SW 1271 (cell line): Measurements from ENCODE around the gene SERPINA10.

ENCODE experiments used
- DNase-seq, 2 experiments: peaks; one replicate each; lab custom pipeline; 2025; lab: John Stamatoyannopoulos, UW

SERPINA10 gene, protein sequence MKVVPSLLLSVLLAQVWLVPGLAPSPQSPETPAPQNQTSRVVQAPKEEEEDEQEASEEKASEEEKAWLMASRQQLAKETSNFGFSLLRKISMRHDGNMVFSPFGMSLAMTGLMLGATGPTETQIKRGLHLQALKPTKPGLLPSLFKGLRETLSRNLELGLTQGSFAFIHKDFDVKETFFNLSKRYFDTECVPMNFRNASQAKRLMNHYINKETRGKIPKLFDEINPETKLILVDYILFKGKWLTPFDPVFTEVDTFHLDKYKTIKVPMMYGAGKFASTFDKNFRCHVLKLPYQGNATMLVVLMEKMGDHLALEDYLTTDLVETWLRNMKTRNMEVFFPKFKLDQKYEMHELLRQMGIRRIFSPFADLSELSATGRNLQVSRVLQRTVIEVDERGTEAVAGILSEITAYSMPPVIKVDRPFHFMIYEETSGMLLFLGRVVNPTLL

DNA sequence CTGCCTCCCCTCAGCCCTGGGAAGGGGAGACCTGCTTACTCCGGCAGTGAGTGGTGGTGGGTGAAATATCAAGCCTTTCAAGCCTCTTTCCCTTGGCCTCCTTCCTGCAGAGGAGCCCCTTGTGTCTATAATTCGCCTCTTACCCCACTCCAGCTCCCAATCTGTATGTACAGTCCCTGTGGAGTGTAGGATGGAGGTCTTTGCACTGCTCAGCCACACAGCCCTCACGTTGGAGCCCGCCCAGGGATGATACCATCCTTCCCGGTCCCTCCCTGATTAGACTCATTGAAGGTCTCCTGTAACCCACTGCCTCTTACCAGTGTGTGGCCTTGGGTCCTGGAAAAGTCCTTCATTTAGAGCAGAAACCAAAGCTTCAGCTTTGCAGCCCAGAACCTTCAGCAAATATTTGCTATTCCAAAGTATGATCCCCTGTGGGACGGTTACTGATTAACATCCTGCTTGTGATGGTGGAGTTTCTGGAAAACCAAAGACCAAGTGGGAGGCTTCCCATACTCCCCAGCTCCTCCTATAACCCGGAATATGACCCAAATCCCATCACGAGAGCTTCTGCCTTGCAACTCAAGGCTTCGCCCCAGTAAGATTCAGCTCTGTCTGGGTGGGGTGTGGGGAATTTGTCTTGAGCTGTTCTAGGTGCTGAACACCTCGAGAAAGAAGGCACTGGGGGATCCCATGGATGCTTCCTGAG, at the start of gene SERPINA10:
Gene SERPINA10 (minus strand): TSS at position 397 of the 706 bp plus-strand sequence. CDS start 2,675 bp downstream, outside the sequence.
- no peak for DNase-seq

DNA sequence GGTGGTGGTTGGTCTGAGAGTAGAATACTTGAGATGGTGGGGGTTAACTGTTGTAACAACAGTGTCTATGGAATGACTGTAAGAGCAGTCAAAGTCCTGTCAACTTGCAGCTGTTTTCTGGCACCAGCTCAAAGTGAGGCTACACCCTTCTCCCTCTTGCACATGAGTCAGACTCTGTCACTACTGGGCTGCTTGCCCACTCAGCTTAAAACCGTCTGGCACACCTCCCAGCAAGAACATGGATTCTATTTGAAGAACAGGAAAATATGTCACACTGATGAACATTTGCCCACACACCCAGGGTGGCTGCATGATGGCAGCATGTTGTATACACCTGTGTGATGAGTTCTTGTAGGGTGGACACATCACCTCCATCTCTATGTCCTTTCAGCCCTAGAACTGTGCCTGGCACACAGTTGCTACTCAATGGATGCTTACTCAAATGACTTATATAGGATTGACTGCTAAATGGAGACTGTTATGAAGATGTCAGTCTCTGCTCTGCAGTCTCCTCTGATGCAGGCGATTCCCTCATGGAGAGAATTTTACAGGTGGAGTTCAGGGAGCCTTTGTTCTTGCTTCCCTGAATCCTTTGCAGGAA, 49.4 kb upstream of the SERPINA10 start:
- DNase-seq: peak; percentile 83 to 97

DNA sequence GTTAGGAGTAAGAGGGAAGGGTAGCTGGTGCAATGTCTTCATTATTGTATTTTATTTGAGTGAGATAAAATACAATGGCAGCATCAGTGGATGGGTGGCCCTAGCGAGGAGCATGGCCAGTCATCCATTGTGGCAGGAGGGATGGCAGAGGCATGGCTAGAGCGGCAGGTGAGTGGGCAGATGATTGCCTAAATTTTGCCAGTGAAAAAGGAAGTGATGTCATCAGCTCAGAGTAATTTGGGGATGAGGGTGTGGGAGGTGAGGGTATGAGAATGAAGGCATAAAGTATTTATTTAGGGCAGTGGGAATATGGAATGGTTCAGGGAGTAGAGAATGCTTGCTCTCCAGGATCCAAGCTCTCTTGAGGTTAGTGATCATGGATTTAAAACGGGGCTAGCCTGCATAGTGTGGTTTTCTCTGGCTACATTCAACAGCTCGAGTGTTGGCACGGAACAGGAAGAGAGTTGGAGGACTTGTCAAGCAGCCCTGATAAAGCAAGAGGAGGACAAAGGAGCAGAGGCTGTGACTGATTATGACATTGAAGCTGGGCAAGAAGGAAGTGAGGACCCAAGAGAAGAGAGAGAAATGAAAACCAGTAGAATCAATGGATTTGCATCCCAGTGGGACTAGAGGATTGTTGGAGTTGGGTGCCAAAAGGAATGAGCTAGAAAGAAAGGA, 48.7 kb upstream of the SERPINA10 start:
- no peak for DNase-seq

DNA sequence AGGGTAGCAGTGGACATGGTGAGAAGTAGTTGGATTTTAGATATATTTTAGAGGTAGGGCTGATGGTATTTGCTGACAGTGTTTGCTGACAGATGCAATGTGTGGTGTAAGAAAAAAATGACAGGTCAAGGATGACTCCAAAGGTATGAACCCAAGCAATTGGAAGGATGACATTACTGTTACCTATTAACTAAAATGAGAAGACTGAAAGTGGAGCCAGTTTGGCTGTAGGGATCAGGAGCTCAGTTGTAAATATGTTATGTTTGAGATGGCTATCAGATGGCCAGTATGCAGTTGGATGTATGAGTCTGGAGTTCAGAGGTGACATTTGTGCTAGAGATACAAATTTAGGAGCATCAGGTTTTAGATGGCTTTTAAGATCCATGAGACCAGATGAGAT, 47.5 kb upstream of the SERPINA10 start:
- no peak for DNase-seq

DNA sequence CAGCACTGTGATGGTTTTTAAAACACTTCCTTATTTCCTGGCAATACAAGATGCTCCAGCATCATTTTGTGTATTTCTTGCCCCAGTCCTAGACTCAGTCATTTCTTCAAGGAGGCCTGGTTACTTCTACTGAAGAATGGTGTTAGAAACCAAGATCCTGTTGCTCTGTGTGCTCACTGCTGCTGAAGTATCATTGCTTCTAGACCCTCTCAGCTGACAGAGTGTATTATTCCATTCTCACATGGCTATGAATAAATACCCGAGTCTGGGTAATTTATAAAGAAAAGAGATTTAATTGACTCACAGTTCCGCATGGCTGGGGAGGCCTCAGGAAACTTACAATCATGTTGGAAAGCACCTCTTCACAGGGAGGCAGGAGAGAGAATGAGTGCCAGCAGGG, 45.0 kb upstream of the SERPINA10 start:
- DNase-seq: no peak

DNA sequence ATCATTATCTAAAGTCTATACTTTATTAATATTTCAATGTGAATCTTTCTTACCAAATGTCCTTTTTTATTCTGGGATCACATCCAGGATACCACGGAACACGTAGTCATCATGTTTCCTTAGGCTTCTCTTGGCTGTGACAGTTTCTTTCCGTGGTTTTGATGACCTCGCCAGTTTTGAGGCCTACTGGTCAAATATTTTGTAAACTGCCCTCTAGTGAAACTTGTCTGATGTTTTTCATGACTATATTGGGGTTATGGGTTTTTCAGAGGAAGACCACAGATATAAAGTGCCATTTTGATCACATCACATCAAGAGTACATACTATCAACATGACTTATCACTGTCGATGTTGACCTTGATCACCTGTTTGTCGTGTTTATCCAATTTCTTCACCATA, 44.2 kb upstream of the SERPINA10 start:
- no peak for DNase-seq

DNA sequence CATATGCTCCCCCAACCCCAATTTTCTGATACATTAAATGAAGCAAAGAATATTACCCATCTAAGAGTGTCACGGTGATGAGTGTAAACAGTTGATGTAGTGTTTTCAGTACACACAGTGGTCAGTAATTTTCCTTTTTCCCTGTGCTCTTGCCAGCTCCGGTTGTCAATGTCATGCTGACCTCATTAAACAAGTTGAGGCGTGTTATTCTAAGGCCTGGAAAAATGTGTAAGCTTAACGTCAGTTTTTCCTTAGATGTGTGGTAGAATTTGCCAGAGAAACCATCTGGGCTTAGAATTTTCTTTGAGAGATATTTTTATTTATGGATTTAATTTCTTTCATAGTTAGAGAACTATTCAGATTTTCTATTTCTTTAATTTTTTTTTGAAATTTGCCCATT, 41.8 kb upstream of the SERPINA10 start:
- no peak for DNase-seq

DNA sequence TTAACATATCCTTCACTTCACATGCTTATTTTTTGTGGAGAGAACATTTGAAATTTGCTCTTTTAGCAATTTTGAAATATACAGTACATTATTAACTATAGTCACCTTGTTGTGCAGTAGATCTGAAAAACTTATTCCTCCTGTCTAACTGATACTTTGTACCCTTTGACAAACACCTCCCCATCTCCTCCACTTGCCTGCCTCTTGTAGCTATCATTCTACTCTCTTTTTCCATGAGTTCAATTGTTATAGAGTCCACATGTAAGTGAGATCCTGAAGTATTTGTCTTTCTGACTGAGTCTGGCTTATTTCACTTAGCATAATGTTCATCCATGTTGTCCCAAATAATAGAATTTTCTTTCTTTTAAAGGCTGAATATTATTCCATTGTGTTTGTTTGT, 39.5 kb upstream of the SERPINA10 start:
- no peak for DNase-seq

DNA sequence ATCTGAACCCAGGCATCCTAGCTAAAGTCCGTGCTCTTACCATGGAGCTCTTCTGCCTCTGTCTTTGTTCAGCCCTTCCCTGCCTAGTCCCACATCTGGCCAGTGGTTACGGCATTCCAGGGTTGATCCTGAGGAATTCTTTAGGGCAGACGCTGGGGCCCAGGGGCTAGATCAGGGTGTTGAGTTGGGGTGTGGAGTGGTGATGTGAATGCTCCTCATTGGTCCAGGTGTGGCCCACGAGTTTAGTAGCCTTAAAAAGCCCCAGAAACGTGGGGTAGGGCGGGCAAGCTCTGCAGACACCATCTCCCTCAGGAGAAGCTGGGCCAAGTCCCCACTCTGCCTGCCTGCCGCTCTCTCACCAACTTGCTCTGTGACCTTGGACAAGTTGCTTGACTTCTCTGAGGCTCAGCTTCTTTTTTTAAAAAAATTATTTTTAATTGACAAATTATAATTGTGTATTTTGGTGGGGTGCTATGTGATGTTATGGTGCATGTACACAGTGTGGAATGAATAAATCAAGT, 39.1 kb upstream of the SERPINA10 start:
- DNase-seq: no peak

DNA sequence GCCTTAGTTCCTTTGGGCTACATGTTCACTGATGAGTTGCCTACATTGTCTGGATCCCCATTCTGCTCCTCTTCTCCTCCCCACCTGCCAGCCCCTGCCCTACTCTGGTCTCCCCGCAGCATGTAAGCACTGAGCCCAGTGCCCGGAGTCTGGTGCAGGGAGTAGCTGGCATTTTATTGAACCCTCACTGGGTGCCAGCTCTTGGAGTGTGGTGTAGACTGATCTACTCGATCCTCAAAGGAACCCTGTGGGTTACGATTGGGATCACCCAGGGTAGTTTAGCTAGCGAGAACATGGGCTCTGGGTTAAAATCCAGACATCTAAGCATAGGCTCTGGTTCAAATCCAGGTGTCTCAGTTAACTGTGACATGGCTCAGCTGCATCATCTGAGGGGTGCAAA, 38.4 kb upstream of the SERPINA10 start:
- no peak for DNase-seq

DNA sequence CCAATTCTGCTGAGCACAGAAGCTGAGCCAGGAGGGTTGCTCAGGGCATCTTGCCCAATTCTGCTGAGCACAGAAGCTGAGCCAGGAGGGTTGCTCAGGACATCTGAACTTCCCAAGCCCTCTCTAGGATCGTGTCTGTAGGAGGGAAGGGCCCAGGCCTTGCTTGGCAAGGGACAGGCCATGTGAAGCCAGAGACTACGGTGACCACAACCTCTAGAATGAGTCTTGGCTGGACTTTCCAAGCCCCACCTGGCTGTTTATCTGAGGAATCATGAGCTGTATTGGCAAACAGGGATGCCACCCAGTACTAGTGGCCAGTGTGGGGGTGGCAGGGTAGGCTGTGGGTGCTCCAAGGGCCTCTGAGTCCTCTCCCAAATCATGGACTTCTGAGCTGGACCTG, 37.8 kb upstream of the SERPINA10 start:
- DNase-seq: no peak

DNA sequence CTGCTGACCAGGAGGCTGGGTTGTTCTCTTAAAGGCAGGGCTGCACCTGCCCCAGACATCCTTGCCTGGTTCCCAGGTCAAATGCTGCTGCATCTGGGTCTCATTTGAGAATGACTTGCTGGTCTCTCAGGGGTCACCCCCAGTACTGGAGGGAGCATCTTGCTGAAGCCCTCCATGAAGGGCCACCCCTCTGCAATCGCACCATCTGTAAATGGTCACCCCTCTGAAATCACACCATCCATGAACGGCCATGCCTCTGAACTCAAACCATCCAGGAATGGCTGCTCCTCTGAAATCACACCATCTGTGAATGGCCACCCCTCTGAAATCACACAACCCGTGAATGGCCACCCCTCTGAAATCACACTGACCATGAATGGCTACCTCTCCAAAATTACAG, 37.4 kb upstream of the SERPINA10 start:
- no peak for DNase-seq

DNA sequence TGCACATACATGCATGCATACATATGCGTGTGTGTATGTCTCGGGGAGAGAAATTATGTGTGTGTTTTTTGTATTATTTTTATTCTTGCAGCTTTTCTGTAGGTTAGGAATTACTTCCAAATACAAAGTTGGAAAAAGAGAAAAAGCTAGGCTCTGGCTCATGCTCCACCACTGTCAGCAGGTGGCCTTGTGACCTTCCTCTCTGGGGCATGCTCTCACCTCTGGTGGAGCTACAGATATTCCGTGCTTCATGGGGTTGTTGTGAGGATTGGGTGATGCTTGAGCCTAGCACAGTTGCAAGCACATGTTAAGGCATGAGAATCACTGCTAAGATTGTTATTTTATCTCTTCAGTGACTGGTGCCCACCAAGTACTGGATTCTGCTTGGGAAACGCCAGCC, 36.8 kb upstream of the SERPINA10 start:
- no peak for DNase-seq

DNA sequence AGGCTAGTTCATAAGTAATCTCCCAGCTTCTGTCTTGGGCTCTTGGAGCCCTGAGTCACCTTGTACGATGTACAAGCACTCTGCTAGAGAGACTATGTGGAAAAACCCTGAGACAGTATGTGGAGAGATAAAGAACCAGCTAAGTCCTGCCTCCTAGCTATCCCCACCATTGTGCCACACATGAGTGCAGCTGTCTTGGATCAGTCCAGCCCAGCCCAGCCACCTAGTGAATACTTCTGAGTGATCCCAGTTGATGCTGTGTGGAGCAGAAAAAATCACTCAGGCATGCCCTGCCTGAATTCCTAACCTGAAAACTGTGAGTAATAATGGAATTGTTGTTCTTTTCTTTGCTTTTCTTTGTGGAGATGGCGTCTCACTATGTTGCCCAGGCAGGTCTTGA, 35.1 kb upstream of the SERPINA10 start:
- no peak for DNase-seq

DNA sequence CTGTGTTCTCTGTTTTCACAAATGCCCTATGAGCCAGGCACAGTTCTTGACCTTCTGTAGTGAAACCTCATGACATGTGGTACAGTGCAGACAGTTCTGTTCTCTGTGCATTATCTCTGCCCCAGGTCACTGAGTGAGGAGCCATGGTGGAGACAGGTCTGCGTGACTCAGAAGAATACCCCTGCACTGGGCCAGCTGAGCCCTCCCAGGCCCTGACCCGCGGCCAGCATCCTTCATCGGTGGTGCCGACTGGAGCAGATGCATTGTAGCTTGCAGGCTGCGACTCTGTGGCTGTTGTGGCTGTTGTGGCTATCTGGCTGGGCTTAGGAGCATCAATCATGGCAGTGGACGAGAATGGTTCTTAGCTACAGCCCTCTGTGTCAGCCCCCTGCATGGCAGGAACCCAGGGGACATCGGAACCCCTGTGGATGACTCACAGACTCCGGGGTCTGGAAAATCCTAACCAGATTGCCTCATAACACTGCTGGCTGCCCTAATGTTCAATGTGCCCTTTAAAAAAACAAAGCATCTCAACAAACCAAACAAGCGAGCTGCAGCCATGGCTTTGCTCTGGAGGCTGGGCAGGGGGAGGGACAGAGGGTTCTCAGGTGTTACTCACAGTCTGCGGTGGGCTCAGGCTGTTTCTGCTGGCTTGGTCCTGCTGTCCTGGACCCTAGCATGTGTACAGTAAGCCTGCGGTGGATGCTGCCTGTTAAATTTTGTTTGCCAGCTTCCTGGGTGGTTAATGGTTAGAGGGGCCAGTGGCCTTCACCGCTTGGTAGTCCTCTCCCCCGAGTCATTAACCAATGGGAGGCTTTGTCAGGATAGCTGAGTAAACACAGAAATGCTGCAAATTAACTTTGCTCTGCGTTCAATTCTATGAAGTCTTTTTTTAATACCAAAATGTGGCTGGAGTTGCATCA, 29.8 kb upstream of the SERPINA10 start, which contains the start of gene SERPINA6:
Gene SERPINA6 (minus strand): TSS at position 689 of the 923 bp plus-strand sequence. CDS start 8,688 bp downstream, outside the sequence.
- no peak for DNase-seq

DNA sequence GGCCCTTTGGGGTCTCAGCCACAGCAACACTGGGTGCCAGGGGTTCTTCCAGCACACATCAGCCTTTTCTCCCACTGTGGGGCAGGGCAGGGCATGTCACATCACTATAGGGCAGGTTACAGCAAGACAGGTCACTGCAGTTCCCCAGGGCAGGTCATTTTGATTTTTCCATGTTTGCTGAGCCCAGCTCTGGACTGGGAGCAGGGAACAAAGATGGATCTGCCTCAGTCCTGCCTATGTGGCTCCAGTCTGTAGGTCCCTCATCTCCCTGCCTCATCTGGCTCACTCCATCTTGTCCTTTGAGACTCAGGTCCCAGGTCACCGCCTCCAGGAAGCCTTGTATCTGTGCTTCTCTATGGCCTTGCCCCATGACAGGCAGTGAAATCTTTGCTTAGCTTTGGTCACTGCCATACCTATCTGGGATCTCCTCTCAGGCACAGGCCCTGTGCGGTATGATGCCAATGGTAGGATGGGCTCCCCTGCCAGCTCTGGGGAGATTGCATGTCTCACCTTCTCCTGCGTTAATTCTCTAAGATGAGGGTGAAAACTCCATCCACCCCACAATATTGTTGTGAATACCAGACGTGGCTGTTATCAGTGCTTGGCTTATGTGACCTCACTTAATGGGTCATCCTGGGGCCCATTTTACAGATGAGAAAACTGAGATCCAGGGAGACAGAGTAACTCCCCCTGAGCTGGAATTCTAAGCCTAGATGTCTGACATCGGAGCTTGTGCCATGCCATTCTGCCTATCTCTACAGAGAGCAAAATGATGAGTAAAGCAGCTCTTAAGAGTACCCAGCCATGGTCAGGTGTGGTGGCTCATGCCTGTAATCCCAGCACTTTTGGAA, 28.6 kb upstream of the SERPINA10 start:
- DNase-seq: no peak

DNA sequence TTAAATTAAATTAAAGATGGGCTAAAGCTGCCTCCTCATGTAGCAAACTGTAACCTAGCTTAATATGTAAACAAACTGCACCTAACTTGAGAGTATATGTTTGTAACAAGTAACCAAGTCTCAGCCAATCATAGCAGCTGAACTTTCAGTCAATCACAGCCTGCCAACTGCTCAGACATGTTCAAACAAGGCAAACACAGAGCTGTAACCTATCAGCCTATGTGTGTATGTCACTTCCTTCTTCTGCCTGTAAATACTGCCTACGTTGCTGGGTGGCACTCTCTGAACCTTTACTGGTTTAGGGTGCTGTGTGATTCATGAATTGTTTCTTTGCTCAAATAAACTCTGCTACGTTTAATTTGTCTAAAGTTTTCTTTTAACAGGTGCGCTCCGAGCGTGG, 27.2 kb upstream of the SERPINA10 start:
- DNase-seq: peak in 1 of 2 experiments; percentile 36

DNA sequence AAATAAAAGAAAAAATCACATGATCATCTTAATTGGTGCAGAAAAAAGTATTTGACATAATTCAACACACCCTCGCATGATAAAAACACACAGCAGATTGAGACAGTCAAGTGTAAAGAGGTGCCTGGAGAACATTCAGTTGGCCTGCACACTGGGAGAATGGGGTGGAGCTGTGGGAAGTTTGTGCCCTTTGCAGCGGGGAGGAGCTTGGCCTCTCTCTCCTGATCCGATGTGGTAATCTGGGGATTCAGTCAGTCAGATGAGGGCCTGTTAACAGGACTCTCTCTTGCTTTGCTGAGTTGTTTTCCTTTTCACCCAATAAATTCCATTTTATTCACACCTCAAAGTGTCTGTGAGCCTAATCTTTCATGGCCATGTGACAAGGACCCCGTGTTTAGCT, 24.2 kb upstream of the SERPINA10 start:
- DNase-seq: no peak

DNA sequence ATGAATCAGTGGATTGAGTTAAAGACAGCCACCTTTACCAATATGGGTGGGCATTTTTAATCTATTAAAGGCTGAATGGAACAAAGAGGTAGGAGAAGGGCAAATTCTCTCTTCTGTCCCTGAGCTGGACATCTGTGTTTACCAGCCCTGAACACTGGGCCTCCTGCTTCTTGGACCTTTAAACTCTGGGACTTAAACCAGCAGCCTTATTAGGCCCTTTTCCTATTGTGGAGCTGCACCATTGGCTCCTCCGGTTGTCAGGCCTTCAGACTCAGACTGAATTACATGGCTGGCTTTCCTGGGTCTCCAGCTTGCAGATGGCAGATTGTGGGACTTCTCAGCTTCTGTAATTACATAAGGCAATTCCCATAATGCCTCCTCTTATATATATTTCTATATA, 23.6 kb upstream of the SERPINA10 start:
- DNase-seq: no peak

DNA sequence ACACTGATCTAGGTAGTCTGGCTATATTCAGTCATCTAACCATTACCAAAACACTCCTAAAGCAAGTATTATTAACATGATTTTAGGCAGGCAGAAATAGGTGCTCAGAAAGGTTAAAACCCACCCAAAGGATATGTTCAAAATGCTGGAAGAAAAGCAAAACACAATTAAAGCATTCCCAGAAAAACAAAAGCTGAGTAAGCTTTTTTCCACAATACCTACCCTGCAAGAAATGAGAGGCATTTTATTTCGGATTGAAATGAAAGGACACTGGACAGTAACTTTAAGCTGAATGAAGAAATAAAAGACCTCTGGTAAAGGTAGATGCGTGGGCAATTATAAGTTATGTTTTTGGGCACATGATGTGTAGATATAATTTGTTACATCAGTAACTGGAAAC, 21.8 kb upstream of the SERPINA10 start:
- DNase-seq: no peak
